Epithelial cell of proximal tubule (primary cell): ENCODE measurements around the gene GREM1. TPM values are rescaled to one million over a fixed set of nuclear protein-coding genes. Genes with fewer than 3 reads are reported as not detected.

ENCODE experiments used
- DNase-seq: peaks from one replicate; pipeline ENCODE4 v3.0.0-alpha.2; 2011; ENCODE audit warnings: low read depth
- H3K4me3 ChIP-seq: 2 replicates; pipeline ENCODE4 v1.5.1; 2011; ENCODE audit warnings: low read depth, mild to moderate bottlenecking, low read length
- CTCF ChIP-seq: conservative IDR thresholded peaks from 2 replicates; pipeline ENCODE4 v1.5.1; 2012; ENCODE audit warnings: low read depth, mild to moderate bottlenecking, low read length
- total RNA-seq: library from RNA; depleted of rRNA; stranded (reverse); fragments of >200 nt; gene quantifications from 2 replicates; pipeline ENCODE4 v1.2.3, GENCODE V29; 2015

Gene GREM1
- total RNA-seq, 1 donor from 2014 or later = 4.0 TPM

- no peak for DNase-seq
- TF ChIP-seq CTCF = no peak
- no peak overlapping the region for H3K4me3 ChIP-seq
Observed at GRCh38 chr15:32738666-32739065, 20.9 kb downstream of the GREM1 start.

GRCh38 chr15:32739522-32740063, 21.8 kb downstream of the GREM1 start:
- DNase-seq = no peak
- no peak for TF ChIP-seq CTCF
- H3K4me3 ChIP-seq = no peak overlapping the region

- H3K4me3 ChIP-seq = no peak overlapping the region
- TF ChIP-seq CTCF = no peak
- DNase-seq = no peak
Observed at GRCh38 chr15:32743411-32744140, 25.8 kb downstream of the GREM1 start.

- TF ChIP-seq CTCF = no peak
- no peak overlapping the region for H3K4me3 ChIP-seq
- no peak for DNase-seq
Observed at GRCh38 chr15:32746116-32746857, 28.5 kb downstream of the GREM1 start.

- TF ChIP-seq CTCF = no peak
- no peak for DNase-seq
- no peak overlapping the region for H3K4me3 ChIP-seq
Observed at GRCh38 chr15:32747921-32748342, 30.1 kb downstream of the GREM1 start.

- no peak overlapping the region for H3K4me3 ChIP-seq
- TF ChIP-seq CTCF = no peak
- no peak for DNase-seq
Observed at GRCh38 chr15:32750979-32751378, 33.2 kb downstream of the GREM1 start.

- no peak for DNase-seq
- no peak overlapping the region for H3K4me3 ChIP-seq
- no peak for TF ChIP-seq CTCF
Observed at GRCh38 chr15:32757426-32757825, 39.6 kb downstream of the GREM1 start.
